Measurements from ENCODE around the gene KCNAB1.

DNA sequence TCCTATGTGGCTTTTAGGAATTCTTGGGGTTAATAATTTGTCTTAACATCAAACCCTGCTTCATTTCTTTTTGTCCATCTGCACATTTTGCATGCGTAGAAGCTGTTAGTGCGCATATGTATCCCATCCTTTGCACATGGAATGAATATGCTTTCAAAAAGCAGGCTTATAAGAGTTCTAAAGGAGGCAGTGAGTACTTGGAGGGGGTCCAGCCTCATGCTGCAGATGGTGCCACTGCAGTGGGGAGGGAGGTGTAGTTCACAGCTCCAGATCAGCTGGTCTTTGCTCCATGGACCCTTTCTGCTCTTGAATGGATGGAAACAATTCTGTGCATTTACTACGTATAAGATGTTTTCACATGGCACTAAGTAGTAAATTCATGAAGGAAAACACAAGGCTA, 455.3 kb downstream of the KCNAB1 start:
- no peak for TF ChIP-seq EZH2 (IDR thresholded peaks at IDR 0.05; ENCODE audit: low read depth)
- TF ChIP-seq, protein P1, sequence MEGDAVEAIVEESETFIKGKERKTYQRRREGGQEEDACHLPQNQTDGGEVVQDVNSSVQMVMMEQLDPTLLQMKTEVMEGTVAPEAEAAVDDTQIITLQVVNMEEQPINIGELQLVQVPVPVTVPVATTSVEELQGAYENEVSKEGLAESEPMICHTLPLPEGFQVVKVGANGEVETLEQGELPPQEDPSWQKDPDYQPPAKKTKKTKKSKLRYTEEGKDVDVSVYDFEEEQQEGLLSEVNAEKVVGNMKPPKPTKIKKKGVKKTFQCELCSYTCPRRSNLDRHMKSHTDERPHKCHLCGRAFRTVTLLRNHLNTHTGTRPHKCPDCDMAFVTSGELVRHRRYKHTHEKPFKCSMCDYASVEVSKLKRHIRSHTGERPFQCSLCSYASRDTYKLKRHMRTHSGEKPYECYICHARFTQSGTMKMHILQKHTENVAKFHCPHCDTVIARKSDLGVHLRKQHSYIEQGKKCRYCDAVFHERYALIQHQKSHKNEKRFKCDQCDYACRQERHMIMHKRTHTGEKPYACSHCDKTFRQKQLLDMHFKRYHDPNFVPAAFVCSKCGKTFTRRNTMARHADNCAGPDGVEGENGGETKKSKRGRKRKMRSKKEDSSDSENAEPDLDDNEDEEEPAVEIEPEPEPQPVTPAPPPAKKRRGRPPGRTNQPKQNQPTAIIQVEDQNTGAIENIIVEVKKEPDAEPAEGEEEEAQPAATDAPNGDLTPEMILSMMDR (conservative IDR thresholded peaks at IDR 0.05): no peak

All from PC-9 (cell line).